GM19324 (cell line): Measurements from ENCODE around the gene NDRG3.
"Not testable (repeated sequence)": the region's sequence is repeated elsewhere in the genome, so short reads cannot be mapped to it uniquely, and the experiment has no call there.

Experiments
- ATAC-seq: cut with Tn5 transposase; IDR thresholded peaks from one replicate; pipeline ENCODE4 v1.9.1; 2021; ENCODE audit warnings: mild to moderate bottlenecking, moderate library complexity; ENCODE audit not compliant: unreplicated experiment, low FRiP score

Gene NDRG3

DNA sequence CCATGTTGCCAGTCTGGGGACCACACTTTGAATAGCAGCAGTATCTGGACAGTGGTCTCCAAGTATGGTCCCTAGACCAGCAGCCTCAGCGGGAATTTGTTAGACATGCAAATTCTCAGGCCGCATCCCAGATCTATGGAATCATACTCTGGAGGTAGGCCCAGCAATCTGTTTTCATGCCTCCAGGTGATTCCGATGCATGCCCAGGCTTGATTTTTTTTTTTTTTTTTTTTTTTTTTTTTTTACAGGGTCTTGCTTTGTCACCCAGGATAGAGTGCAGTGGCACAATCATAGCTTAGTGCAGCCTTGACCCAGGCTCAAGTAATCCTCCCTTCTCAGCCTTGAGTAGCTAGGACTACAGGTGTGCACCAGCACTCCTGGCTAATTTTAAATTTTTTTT is 99.2 kb downstream of the NDRG3 start:
- ATAC-seq, result no peak

DNA sequence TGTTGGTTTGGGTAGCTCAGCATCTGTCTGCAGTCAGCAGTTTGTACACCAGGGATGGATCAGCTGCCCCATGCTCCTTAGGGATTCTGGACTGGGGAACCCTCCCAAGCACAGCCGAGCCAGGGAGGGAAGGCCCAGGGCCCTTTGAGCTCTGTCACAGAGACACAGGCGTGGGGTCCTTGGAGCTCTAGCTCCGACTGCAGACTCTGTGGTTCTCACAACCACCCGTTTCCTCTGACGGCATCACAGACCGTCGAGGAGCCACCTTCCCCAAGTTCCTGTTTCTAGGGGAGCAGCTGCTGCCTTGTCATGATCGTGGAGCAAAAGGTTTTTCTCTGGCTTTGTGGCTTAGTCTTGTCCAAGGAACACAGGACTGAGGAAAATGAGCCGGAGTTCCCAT is 99.9 kb downstream of the NDRG3 start, which contains the start of gene SLA2:
TSS of gene SLA2 (minus strand) at position 199 of the 400 bp plus-strand sequence. CDS start 4,861 bp downstream, outside the sequence.
- no peak for ATAC-seq

DNA sequence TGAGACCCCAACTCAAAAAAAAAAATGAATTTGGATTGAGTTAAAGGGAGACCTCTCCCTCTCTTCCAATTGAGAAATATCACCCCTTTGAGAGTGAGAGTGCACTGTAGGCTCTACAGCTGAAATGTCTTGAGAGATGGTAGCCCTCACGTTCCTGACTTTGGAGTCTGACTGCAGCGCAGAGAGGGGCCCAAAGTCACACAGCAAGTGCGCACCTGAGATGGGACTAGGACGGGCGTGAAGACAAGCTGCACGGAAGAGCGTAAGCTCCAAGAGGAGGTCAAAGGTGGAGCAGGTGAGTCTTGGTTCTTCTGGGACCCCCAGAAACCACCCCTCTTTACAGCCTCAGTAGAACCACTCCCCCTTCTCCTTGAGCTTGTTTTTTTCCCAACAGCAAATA is 100.5 kb downstream of the NDRG3 start:
- ATAC-seq, result no peak

DNA sequence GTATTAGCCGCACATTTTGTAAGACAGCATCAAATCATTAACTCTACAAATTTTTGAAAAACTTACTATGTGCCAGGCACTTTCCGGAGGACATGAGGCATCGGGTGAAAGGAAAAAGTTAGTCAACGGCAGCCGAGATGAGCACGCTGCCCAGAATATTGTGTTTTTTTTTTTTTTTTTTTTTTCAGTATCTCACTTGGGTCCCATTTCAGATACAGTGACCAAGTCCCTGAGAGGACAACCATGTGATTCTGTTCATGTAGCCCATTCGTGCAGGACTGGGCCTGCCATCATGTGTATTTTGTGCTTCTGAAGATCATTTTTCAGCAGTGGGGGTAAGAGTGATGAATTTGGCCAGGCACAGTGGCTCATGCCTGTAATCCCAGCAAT is 101.2 kb downstream of the NDRG3 start:
- no peak for ATAC-seq

DNA sequence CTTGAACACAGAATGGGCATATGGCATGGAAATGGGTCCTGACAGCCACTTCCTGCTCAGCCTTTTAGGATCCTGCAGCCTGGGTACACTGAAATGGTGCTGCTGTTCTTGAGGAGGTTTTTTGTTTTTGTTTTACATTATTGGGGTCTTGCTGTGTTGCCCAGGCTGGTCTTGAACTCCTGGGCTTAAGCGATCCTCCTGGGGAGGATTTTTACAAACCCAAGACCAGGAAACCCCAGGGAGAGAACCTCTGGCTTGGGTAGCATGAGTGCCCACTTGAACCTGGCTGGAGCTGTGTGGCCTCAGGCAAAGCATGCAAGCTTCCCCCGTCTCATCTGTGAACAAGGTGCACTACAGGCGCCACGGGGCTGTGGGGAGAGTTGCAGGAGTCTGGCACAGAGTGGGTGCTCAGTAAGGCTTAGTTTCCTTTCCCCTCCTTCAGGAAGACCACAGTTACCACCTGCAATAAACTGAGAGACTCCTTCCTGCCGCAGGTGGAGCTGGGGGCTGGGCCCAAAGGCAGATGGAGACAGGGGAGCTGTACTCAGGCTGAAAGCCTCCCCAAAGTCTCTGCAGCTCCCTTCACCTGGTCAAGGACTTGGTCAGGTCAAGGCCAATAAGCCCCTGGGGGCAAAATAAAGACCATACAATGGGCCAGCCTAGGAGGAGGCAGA is 101.7 kb downstream of the NDRG3 start:
- ATAC-seq, result no peak

DNA sequence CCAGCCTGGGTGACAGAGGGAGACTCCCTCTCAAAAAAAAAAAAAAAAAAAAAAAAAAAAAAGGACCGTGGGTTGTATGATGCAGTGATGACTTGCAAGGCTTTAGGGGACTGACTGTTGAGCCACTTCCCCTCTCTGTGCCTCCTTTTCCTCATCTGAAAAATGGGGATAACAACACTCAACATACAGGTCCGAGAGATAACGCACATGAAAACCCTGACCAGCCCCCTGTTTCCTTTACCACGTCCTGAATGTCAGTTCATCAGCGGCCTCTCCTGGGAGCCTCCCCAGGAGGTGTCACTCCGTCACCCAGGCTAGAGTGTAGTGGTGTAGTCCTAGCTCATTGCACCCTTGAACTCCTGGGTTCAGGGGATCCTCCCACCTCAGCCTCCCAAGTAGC is 103.8 kb downstream of the NDRG3 start:
- no peak for ATAC-seq

DNA sequence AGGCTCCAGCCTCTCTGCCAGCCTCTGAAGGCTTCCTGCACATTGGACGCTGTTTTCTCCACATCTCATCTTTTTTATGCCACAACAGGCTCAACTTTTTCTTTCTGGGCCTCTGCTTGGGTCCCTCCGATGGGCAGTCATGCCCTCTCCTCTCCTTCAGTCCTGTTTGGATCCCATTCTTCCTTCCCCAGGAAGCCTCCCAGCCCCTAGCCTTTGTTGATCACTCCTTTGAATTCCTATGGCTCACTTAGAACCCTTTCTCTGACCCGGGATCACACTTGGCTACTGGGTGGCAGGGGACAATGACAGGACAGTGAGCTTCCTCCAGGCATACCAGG is 104.4 kb downstream of the NDRG3 start:
- ATAC-seq, result no peak

DNA sequence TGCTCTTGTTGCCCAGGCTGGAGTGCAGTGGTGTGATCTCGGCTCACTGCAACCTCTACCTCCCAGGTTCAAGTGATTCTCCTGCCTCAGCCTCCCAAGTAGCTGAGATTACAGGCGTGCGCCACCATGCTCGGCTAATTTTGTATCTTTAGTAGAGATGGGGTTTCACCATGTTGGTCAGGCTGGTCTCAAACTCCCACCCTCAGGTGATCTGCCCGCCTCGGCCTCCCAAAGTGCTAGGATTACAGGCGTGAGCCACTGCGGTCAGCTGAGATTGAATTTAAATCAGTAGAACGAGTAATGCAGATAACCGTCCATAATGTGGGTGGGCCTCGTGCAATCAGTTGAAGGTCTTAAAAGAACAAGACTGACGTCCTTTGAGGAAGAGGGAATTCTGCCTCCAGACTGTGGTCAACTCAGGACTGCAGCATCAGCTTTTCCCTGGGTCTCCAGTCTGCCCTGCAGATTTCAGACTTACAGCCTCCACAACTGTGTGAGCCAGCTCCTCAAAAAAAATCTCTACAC is 107.0 kb downstream of the NDRG3 start:
- not testable (repeated sequence) for ATAC-seq

DNA sequence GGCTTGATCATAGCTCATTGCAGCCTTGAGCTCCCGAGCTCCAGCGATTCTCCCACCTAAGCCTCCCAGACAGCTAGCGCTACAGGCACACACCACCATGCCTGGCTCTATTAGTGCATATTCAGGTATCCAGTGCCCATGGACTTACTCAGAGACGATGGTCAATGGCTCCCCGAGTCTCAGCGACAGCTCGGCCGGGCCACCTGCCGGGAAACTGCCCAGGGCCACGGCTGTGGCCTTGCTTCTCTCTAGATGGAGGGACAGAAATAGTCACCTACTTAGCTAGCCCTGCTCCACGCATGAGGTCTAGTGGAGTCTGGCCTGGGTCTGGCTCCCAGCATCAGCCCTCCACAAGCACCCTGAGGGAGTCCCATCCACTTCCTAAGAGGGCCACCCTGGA is 111.5 kb downstream of the NDRG3 start:
- ATAC-seq, result no peak

DNA sequence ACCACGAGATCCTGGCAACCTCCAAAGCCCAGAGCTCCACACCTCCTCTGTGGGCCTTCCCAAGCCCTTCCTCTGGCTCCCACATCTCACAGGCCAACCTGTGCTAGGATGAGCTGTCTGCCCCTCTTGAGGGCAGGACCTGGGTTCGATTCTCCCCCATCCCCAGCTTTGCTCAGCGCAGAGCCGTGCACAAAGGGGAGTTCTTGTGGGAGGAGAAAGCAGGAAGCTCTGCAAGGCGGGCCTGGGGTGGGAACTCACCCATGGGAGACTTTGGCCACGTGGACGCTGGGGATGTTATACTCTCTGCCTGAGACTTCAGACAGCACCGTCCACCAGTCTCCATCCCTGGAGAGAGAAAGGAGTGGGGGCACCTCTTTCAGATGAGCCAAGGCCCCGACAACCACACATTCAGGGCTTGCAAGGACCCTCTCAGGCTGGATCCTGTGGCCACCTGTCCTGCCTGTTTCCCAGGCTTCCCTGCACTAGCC is 112.6 kb downstream of the NDRG3 start:
- no peak for ATAC-seq

DNA sequence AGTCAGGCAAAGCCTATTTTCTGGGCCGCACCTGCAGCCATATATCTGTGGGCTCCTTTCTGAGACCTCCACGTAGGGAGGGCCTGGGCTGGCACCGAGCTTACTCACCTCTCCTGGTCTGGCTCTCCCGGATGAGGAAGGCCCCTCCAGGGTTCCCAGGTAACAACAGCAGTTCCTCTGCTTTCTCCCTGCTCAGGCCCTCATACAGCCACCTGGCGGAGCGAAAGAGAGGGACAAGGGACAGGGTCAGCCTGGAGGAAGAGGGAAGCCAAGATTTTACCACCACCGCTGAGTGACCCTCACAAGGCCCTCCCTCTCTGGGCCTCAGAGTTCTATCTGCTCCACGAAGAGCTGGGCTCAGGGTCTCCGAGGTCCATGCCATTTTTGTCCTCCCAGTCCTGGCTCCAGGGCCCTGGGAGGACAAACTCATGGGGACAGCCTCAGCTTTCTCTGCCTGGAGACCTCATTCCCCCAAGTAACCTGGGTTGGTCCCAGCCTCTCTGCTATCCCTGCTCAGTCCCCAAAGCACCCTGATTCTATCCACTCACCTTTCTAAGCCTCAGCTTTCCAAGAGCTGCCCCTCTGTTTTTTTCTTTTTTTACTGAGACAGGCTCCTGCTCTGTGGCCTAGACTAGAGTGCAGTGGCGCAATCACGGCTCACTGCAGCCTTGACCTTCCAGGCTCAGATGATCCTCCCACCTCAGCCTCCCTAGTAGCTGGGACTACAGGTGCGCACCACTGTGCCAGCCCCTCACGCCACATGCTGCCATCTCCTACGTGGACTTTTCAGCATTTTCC is 113.2 kb downstream of the NDRG3 start:
- ATAC-seq, result no peak

DNA sequence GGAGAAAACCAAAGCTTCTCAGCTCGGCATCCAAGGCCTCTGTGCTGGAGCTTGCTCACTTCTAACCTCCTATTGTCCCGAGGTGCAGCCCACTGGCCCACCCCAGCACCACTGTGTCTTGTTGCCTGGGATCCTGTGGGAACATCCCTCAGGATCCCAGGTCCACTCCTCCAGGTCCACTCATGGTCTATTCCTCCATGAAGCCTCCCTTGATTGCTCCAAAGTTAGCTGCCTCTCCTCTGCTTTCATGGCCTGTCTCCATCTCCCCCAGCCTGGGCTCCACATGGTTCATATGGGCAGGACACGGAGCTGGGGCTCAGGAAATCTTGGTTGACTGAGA is 113.8 kb downstream of the NDRG3 start:
- no peak for ATAC-seq

DNA sequence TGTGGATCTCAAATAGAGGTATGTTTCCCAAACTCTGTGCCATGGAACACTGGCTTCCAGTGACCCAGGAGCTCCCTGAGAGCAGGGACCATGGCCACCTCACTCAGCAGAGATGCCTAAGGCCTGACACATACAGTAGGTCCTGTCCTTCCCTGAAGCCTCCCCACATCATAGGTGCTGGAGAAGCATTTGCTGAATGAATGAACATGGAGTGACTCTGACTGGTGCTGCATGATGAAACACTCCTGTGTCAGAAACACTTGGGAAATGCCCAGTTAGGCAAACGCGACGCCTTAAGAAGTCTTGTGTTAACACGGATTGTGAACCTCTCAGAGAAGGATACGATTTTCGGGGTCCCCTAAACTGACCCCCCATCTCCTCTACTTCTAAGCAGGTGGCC is 114.2 kb downstream of the NDRG3 start:
- ATAC-seq, result no peak

DNA sequence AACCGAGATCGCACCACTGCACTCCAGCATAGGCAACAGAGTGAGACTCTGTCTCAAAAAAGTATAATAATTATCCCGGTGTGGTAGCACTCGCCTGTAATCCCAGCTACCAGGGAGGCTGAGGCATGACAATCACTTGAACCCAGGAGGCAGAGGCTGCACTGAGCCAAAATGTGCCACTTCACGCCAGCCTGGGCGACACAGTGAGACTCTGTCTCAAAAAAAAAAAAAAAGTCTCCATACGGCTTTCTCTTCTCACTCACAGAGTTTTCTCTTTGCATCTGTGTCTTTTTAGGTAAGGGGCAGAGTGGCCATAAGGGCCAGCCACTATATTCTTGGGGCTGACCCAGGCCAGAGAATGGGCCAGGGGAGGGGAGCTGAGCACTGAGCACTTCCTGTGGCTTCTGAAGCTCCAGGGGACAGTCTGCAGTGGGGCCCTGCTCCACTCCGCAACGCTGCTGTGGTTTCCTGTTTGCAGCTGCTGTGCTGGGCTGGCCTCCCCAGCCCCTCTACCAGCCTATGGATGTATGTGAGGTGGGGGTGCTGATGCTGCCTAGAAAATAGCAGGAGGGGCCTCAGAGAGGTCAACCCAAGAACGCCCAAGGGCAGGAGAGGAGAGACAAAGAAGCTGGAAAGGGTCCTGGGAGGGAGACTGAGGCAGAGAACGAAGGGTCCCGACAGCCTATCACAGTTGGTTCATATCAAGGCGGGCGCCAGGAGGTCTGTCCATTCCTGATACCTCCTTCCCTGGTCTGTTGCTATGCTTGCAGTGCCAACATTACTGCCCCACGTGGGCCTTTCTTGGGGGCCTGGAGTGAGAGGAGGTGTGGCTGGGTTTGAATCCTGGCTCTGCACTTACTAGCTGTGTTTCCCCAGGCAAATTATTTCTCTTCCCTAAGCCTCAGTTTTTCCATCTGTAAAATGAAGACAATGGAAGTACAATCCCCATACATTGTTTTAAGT is 115.9 kb downstream of the NDRG3 start:
- no peak for ATAC-seq

DNA sequence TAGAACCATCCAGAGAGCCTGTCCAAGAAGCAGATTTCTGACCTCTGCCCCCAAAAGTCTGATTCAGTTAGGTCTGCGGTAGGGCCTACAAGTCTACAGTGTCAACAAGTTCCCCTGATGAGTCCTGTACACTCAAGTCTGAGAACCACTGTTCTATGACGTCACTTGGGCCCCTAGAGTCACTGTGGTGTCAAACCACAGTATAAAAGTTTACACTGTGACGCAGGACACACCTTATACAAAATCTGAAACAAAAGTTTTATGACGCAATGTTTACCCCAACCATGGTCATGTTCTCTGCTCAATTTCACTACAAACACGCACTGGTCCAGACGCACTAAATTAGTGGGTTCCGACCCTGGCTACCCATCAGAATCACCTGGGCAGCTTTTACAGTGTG is 117.8 kb downstream of the NDRG3 start:
- ATAC-seq, result no peak

DNA sequence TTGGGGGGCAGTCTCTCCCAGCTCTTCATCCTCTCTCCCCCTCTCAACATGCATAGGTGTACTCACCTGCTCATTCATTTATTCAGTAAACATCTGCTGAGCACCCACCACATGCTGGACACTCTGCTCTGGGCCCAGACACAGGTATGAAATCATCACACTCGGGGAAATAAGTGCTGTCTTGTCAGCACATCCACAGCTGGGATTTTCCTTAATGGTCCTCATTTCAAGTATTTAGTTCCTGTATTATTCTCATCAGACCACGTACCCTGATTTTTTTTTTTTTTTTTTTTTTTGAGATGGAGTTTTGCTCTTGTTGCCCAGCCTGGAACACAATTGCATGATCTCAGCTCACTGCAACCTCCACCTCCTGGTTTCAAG is 121.0 kb downstream of the NDRG3 start:
- ATAC-seq, result no peak

DNA sequence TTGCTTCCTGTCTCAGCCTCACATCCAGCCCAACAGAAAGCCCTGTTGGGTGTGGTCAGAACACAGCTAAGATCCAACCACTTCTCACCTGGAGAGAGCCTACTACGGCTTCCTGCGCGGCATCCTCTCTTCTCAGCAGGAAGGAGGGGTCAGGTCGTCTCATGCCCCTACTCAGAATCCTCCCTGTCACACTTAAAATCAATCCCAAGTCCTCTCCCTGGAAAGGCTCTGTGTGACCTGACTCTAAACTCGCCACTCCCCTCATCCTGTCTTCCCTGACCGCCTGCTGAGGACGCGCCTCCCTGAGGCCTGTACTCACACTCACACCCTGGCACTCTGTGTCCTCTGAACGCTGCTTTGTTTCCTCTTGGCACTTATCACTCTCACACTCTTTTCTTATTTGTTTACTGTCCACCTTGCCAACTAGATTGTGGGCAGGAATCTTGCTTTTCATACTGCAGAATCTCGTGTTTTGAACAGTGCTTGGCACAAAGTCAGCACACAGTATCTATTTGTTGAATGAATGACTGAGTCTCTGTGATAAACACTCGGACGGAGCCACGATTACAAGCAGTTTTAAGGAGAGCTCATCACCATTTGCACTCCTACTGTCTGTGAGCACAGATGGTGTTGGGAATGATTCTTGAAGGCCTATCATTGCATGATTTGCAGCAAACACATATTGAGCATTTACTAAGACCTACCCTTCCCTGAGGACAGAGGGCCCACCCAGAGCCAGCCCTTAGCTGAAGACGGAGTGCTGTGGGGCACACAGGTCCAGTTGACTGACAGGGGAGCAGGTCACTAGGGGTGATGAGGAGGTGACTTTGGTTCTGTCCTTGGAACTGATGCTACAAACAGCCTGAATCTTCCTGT is 121.6 kb downstream of the NDRG3 start:
- ATAC-seq, result no peak

DNA sequence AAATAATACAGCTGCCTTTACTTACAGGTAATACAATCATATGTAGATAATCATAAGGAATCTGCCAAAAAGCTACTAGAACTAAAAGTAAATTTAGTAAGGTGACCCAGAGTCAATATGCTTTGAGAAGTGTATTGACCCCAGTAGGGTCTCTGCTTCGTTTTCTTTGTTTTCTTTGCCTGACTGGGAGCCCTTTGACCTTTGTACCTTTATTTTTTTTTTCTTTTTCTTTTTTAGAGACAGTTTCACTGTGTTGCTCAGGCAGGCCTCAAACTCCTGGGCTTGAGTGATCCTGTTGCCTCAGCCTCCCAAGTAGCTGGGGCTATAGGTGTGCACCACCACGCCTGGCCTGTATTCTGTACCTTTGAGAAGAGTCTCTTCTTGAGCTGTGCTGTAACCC is 122.4 kb downstream of the NDRG3 start:
- no peak for ATAC-seq

DNA sequence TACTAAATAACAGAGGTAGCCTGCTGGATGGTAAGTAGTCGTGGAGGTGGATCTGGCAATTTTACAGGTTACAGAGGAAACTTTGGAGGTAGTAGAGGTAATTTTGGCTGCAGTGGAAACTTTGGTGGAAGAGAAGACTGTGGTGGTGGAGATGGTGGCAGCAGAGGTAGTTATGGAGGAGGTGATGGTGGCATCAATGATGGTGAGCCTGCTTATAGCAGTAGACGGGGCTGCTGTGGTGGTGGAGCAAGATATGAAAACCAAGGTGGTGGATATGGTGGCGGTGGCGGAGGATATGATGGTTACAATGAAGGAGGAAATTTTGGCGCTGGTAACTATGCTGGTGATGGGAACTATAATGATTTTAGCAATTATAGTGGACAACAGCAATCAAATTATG is 125.0 kb downstream of the NDRG3 start:
- ATAC-seq, result no peak
